ENCODE measurements around the gene JTB.
"Not testable (repeated sequence)": the region's sequence is repeated elsewhere in the genome, so short reads cannot be mapped to it uniquely, and the experiment has no call there.

JTB gene

DNA sequence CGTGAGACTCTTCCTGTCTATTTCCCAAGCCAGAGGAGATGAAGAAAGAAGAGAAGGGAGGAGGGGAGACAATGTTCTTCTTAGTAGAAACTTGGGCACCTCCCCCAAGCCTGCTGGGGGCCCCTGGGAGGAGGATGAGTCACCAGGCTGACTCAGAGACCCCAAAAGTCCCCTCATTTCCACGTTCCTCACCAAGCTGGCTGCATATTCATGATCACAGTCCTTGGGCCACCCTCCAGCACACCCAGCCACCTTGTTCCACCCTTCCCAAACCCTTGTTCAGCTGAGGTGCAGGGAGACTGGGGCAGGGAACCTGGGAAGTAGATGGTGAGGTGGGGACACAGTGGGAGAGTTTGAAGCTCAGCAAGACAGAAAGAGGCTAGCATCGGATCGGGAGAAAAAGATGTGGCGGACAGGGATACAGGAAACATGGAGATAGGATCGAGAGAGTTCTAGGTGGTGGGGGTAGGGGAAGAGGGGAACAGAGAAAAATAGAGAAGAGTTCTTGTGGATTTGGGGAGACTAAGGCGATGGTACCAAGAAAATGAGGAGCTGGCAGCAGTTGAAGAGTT, 8.0 kb upstream of the JTB start:
- Histone ChIP-seq H3K27me3 (ENCODE audit: control insufficient read depth in 3 of 3, insufficient read depth in 3 of 3, low read depth in 1 of 3, low read length in 3 of 3) (no peaks in the 10 kb centered on the region), H3K14ac (ENCODE audit: low read length) (no peak overlapping the region), H3K4me3 (ENCODE audit: low read length in 2 of 2) (peak overlapping the region; percentile 77 to 81), H2BK5ac (ENCODE audit: low read length) (no peak overlapping the region), H3K18ac (ENCODE audit: low read length) (no peak overlapping the region), H4K91ac (ENCODE audit: low read depth, low read length, poor library complexity) (no peak overlapping the region), H2BK12ac (ENCODE audit: low read length) (no peak overlapping the region), H3K4me1 (ENCODE audit: control insufficient read depth in 2 of 2, insufficient read depth in 1 of 2, low read depth in 1 of 2, low read length in 2 of 2) (peaks cover 6% of the 10 kb centered on the region in 2 donors), H3K79me1 (ENCODE audit: low read depth, low read length) (no peaks in the 10 kb centered on the region), H3K4me2 (ENCODE audit: insufficient read depth, low read length, poor library complexity, severe bottlenecking) (peak overlapping the region; percentile 83), H2BK120ac (ENCODE audit: low read depth, low read length) (no peak overlapping the region), H3K4ac (ENCODE audit: low read length) (no peak overlapping the region), H2BK15ac (ENCODE audit: low read length) (no peak overlapping the region), H2AFZ (ENCODE audit: low read length) (peak overlapping the region; percentile 85), H2AK5ac (ENCODE audit: low read depth, low read length) (no peak overlapping the region), H3K9ac (ENCODE audit: low read depth, low read length, poor library complexity) (peak overlapping the region; percentile 90), H4K8ac (ENCODE audit: low read depth, low read length) (no peak overlapping the region), H3K27ac (replicated peaks; ENCODE audit: low read length) (peak overlapping the region; percentile 17), H3K9me3 (replicated peaks in 1 of 2; ENCODE audit: control insufficient read depth in 2 of 2, insufficient read depth in 1 of 2, low read depth in 1 of 2, low read length in 2 of 2) (no peaks in the 10 kb centered on the region), H3K23ac (ENCODE audit: low read depth, low read length, poor library complexity) (peak overlapping the region; percentile 76), H3K36me3 (replicated peaks in 1 of 2; ENCODE audit: control insufficient read depth in 2 of 2, insufficient read depth in 2 of 2, low read length in 2 of 2) (peaks cover 7 to 40% of the 10 kb centered on the region in 2 donors)
- no CpG with 5 or more reads among the region's 7 CpGs for WGBS, 2 donors (ENCODE audit: extremely low coverage in 2 of 2, insufficient read length in 2 of 2, insufficient replicate concordance in 1 of 2)
- DNase-seq (ENCODE audit: low spot score) = no peak

DNA sequence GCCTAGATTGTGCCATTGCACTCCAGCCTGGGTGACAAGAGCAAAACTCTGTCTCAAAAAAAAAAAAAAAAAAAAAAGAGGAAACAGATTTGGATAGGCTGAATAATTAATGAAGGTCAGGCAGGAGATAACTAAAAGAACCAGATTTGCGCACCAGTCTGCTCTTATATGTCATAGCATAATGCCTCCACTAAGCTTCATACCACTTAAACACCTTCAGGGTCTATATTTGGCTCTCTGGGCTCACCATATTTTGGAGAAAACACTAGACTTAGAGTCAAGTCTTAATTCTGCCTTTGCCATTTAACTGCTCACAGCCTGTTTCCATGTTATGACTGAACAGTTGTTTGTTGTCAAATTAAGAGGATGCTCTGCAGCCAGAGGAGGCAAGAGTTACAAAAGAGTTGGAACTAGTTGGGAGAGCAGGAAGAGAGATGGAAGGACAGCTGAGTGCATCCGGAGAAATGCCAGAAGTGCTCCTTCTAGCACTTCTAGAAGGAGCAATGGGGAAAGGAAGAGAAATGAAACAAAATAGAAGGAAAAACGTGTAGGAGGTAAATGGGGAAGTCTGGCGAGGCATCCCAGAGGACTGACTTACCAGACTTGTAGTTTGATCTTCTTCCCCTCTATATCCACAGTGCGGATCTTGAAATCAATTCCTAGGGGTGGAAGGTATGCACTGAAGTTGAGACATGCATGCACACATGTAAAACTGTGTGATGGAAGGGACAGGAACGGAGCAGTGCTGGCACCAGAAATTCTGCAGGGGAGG, 6.8 kb upstream of the JTB start:
- DNase-seq (ENCODE audit: low spot score) = no peak
- H3K9me3 ChIP-seq (replicated peaks in 1 of 2; ENCODE audit: control insufficient read depth in 2 of 2, insufficient read depth in 1 of 2, low read depth in 1 of 2, low read length in 2 of 2) = no peaks in the 10 kb centered on the region
- no CpG with 5 or more reads among the region's 6 CpGs for WGBS, 2 donors (ENCODE audit: extremely low coverage in 2 of 2, insufficient read length in 2 of 2, insufficient replicate concordance in 1 of 2)
- H3K4ac ChIP-seq (ENCODE audit: low read length) = no peak overlapping the region
- H3K4me3 ChIP-seq (ENCODE audit: low read length in 2 of 2) = peak overlapping the region in 1 of 2 donors; percentile 81
- no peak overlapping the region for H2BK120ac ChIP-seq (ENCODE audit: low read depth, low read length)
- no peak overlapping the region for H2AFZ ChIP-seq (ENCODE audit: low read length)
- H3K79me1 ChIP-seq (ENCODE audit: low read depth, low read length) = no peaks in the 10 kb centered on the region
- H3K36me3 ChIP-seq (replicated peaks in 1 of 2; ENCODE audit: control insufficient read depth in 2 of 2, insufficient read depth in 2 of 2, low read length in 2 of 2) = peaks cover 7 to 46% of the 10 kb centered on the region in 2 donors
- no peak overlapping the region for H2BK5ac ChIP-seq (ENCODE audit: low read length)
- no peak overlapping the region for H3K23ac ChIP-seq (ENCODE audit: low read depth, low read length, poor library complexity)
- H2BK15ac ChIP-seq (ENCODE audit: low read length) = no peak overlapping the region
- H2BK12ac ChIP-seq (ENCODE audit: low read length) = no peak overlapping the region
- H3K4me2 ChIP-seq (ENCODE audit: insufficient read depth, low read length, poor library complexity, severe bottlenecking) = no peak overlapping the region
- H3K27me3 ChIP-seq (ENCODE audit: control insufficient read depth in 3 of 3, insufficient read depth in 3 of 3, low read depth in 1 of 3, low read length in 3 of 3) = no peaks in the 10 kb centered on the region
- no peak overlapping the region for H3K9ac ChIP-seq (ENCODE audit: low read depth, low read length, poor library complexity)
- peaks cover 6% of the 10 kb centered on the region in 2 donors for H3K4me1 ChIP-seq (ENCODE audit: control insufficient read depth in 2 of 2, insufficient read depth in 1 of 2, low read depth in 1 of 2, low read length in 2 of 2)
- no peak overlapping the region for H4K91ac ChIP-seq (ENCODE audit: low read depth, low read length, poor library complexity)
- no peak overlapping the region for H2AK5ac ChIP-seq (ENCODE audit: low read depth, low read length)
- H3K27ac ChIP-seq (replicated peaks; ENCODE audit: low read length) = no peak overlapping the region
- H3K18ac ChIP-seq (ENCODE audit: low read length) = no peak overlapping the region
- no peak overlapping the region for H4K8ac ChIP-seq (ENCODE audit: low read depth, low read length)
- H3K14ac ChIP-seq (ENCODE audit: low read length) = no peak overlapping the region

DNA sequence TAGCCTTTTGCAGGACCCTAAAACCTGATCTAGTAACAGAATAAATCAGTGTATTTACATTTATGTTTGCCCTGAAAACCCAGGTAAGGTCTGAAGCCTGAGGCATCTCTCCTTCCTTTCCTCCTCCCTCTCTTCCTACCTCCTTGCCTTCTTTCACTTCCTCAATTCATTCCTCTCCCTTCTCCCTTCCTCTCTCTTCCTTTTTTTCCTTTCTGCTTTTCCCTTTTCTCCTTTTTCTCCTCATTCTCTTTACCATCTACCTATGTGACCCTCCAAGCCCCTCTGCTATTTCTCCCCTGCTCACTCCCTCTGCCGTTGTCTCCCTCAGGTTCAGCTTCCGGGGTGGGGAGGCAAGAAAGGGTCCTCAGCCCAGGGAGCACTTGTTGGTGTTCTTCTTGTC, 4.3 kb upstream of the JTB start:
- not testable (repeated sequence) for H3K4me2 ChIP-seq (ENCODE audit: insufficient read depth, low read length, poor library complexity, severe bottlenecking); H3K27ac ChIP-seq (replicated peaks; ENCODE audit: low read length); DNase-seq (ENCODE audit: low spot score); H2BK5ac ChIP-seq (ENCODE audit: low read length); H4K8ac ChIP-seq (ENCODE audit: low read depth, low read length); H2BK120ac ChIP-seq (ENCODE audit: low read depth, low read length); H3K14ac ChIP-seq (ENCODE audit: low read length); H3K27me3 ChIP-seq (ENCODE audit: control insufficient read depth in 3 of 3, insufficient read depth in 3 of 3, low read depth in 1 of 3, low read length in 3 of 3); H3K23ac ChIP-seq (ENCODE audit: low read depth, low read length, poor library complexity); H3K9me3 ChIP-seq (replicated peaks in 1 of 2; ENCODE audit: control insufficient read depth in 2 of 2, insufficient read depth in 1 of 2, low read depth in 1 of 2, low read length in 2 of 2); H2BK12ac ChIP-seq (ENCODE audit: low read length); H2AFZ ChIP-seq (ENCODE audit: low read length); H2AK5ac ChIP-seq (ENCODE audit: low read depth, low read length); H3K18ac ChIP-seq (ENCODE audit: low read length); H3K9ac ChIP-seq (ENCODE audit: low read depth, low read length, poor library complexity); H3K4me3 ChIP-seq (ENCODE audit: low read length in 2 of 2); H4K91ac ChIP-seq (ENCODE audit: low read depth, low read length, poor library complexity); H2BK15ac ChIP-seq (ENCODE audit: low read length); H3K79me1 ChIP-seq (ENCODE audit: low read depth, low read length); H3K4ac ChIP-seq (ENCODE audit: low read length)
- H3K4me1 ChIP-seq (ENCODE audit: control insufficient read depth in 2 of 2, insufficient read depth in 1 of 2, low read depth in 1 of 2, low read length in 2 of 2) = peaks cover 6 to 10% of the 10 kb centered on the region in 2 donors
- peaks cover 7 to 54% of the 10 kb centered on the region in 2 donors for H3K36me3 ChIP-seq (replicated peaks in 1 of 2; ENCODE audit: control insufficient read depth in 2 of 2, insufficient read depth in 2 of 2, low read length in 2 of 2)
- no CpG with 5 or more reads among the region's 2 CpGs for WGBS, 2 donors (ENCODE audit: extremely low coverage in 2 of 2, insufficient read length in 2 of 2, insufficient replicate concordance in 1 of 2)

DNA sequence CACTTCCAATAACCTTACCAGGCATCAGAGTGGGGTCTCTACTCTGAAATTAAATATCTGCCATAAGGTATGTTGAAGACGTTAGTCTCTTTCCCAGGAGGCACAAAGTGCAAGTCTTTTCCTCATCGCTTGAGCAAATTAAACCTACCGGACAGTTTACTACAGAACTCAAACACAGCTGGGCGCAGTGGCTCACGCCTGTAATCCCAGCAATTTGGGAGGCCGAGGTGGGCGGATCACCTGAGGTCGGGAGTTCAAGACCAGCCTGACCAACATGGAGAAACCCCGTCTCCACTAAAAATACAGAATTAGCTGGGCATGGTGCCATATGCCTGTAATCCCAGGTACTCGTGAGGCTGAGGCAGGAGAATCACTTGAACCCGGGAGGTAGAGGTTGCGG, 1.6 kb upstream of the JTB start:
- not testable (repeated sequence) for H3K23ac ChIP-seq (ENCODE audit: low read depth, low read length, poor library complexity); H4K91ac ChIP-seq (ENCODE audit: low read depth, low read length, poor library complexity); H4K8ac ChIP-seq (ENCODE audit: low read depth, low read length); DNase-seq (ENCODE audit: low spot score); H2AFZ ChIP-seq (ENCODE audit: low read length); H2BK12ac ChIP-seq (ENCODE audit: low read length); H3K4me2 ChIP-seq (ENCODE audit: insufficient read depth, low read length, poor library complexity, severe bottlenecking); H2AK5ac ChIP-seq (ENCODE audit: low read depth, low read length); H3K14ac ChIP-seq (ENCODE audit: low read length); H3K4me3 ChIP-seq (ENCODE audit: low read length in 2 of 2); H2BK15ac ChIP-seq (ENCODE audit: low read length); H2BK5ac ChIP-seq (ENCODE audit: low read length); H3K27ac ChIP-seq (replicated peaks; ENCODE audit: low read length); H3K79me1 ChIP-seq (ENCODE audit: low read depth, low read length); H3K27me3 ChIP-seq (ENCODE audit: control insufficient read depth in 3 of 3, insufficient read depth in 3 of 3, low read depth in 1 of 3, low read length in 3 of 3); H3K18ac ChIP-seq (ENCODE audit: low read length); H3K9ac ChIP-seq (ENCODE audit: low read depth, low read length, poor library complexity); H3K9me3 ChIP-seq (replicated peaks in 1 of 2; ENCODE audit: control insufficient read depth in 2 of 2, insufficient read depth in 1 of 2, low read depth in 1 of 2, low read length in 2 of 2); H3K4ac ChIP-seq (ENCODE audit: low read length); H3K4me1 ChIP-seq (ENCODE audit: control insufficient read depth in 2 of 2, insufficient read depth in 1 of 2, low read depth in 1 of 2, low read length in 2 of 2); H2BK120ac ChIP-seq (ENCODE audit: low read depth, low read length)
- peaks cover 17 to 72% of the 10 kb centered on the region in 2 donors for H3K36me3 ChIP-seq (replicated peaks in 1 of 2; ENCODE audit: control insufficient read depth in 2 of 2, insufficient read depth in 2 of 2, low read length in 2 of 2)
- WGBS, 2 donors (ENCODE audit: extremely low coverage in 2 of 2, insufficient read length in 2 of 2, insufficient replicate concordance in 1 of 2) = no CpG with 5 or more reads among the region's 12 CpGs
